H1 (cell line): ENCODE measurements around the gene ZNF814. TPM values are rescaled to one million over a fixed set of nuclear protein-coding genes. Genes with fewer than 3 reads are reported as not detected.

ENCODE experiments used
- CBX5 ChIP-seq: fragments of 300-800, 300-1000 bp; sonication (generic); IDR thresholded peaks from 2 replicates; pipeline ENCODE4 v1.7.1; 2016; ENCODE audit warnings: antibody characterized with exemption, low read length, low read depth
- CTBP2 ChIP-seq: IDR thresholded peaks from 2 replicates; pipeline ENCODE4 v1.7.0; 2011; ENCODE audit warnings: borderline replicate concordance, mild to moderate bottlenecking, moderate library complexity, mixed read lengths, low read length; ENCODE audit not compliant: insufficient read depth, insufficient read length
- E2F6 ChIP-seq: IDR thresholded peaks from 2 replicates; pipeline ENCODE4 v1.6.1; 2012; ENCODE audit warnings: inconsistent platforms
- EGR1 ChIP-seq: IDR thresholded peaks from 2 replicates; pipeline ENCODE4 v1.6.1; 2011; ENCODE audit warnings: low read depth, low read length, borderline replicate concordance
- EZH2 ChIP-seq: fragments of 200-600 bp; sonication (generic); IDR thresholded peaks from 2 replicates; pipeline ENCODE4 v1.7.1; 2012; ENCODE audit warnings: low read depth, mild to moderate bottlenecking, moderate library complexity, low read length, inconsistent platforms; ENCODE audit not compliant: severe bottlenecking
- HDAC2 ChIP-seq, 2 experiments: fragments of 300-600 bp in 1 of 2; sonication (generic) in 1 of 2; IDR thresholded peaks; 2 replicates each; pipeline ENCODE4 v1.6.1; 2011 to 2012; ENCODE audit warnings: low read depth in 2 of 2, low read length in 2 of 2, mild to moderate bottlenecking in 2 of 2, moderate library complexity in 2 of 2, borderline replicate concordance in 1 of 2, inconsistent platforms in 1 of 2
- JUND ChIP-seq: IDR thresholded peaks from 2 replicates; pipeline ENCODE4 v1.6.1; 2011; ENCODE audit warnings: mild to moderate bottlenecking, improper control_type of control experiment, low read length
- NRF1 ChIP-seq: IDR thresholded peaks from 2 replicates; pipeline ENCODE4 v1.6.1; 2011; ENCODE audit warnings: mild to moderate bottlenecking, low read depth, low read length, improper control_type of control experiment
- POLR2AphosphoS5 ChIP-seq: IDR thresholded peaks from 2 replicates; pipeline ENCODE4 v1.6.1; 2011; ENCODE audit warnings: low read depth, low read length
- RAD21 ChIP-seq, 2 experiments: IDR thresholded peaks in 1 of 2; conservative IDR thresholded peaks in 1 of 2; 2 replicates each; pipeline ENCODE4 v1.6.1; 2011; ENCODE audit warnings: low read depth in 2 of 2, low read length in 2 of 2, improper control_type of control experiment in 1 of 2, inconsistent platforms in 1 of 2, mild to moderate bottlenecking in 1 of 2, moderate library complexity in 1 of 2
- RNF2 ChIP-seq: fragments of 200-900, 300-1000 bp; sonication (generic); IDR thresholded peaks from 2 replicates; pipeline ENCODE4 v1.7.1; 2016; ENCODE audit warnings: borderline replicate concordance, low read depth, mild to moderate bottlenecking, antibody characterized with exemption, low read length; ENCODE audit not compliant: poor library complexity, severe bottlenecking; ENCODE audit errors: missing control alignments
- SAP30 ChIP-seq: fragments of 300-600 bp; sonication (generic); IDR thresholded peaks from 2 replicates; pipeline ENCODE4 v1.7.1; 2012; ENCODE audit warnings: low read length, moderate library complexity, mild to moderate bottlenecking, inconsistent platforms; ENCODE audit not compliant: insufficient read depth, insufficient replicate concordance
- SP2 ChIP-seq: IDR thresholded peaks from 2 replicates; pipeline ENCODE4 v1.6.1; 2012; ENCODE audit warnings: mild to moderate bottlenecking, low read length, inconsistent platforms
- SP4 ChIP-seq: IDR thresholded peaks from 2 replicates; pipeline ENCODE4 v1.6.1; 2012; ENCODE audit warnings: low read length, inconsistent platforms
- TBP ChIP-seq: IDR thresholded peaks from 2 replicates; pipeline ENCODE4 v1.6.1; 2011; ENCODE audit warnings: low read depth, low read length, improper control_type of control experiment
- USF2 ChIP-seq: IDR thresholded peaks from 2 replicates; pipeline ENCODE4 v1.6.1; 2011; ENCODE audit warnings: low read length, improper control_type of control experiment
- YY1 ChIP-seq: IDR thresholded peaks from 2 replicates; pipeline ENCODE4 v1.6.1; 2011; ENCODE audit warnings: low read depth, mild to moderate bottlenecking, low read length
- polyA plus RNA-seq, 7 experiments: library from polyadenylated mRNA; depleted of rRNA in 3 of 7; stranded (reverse) in 5 of 7; unstranded in 2 of 7; fragments of >200 nt in 5 of 7; fragments of 200-250 nt in 2 of 7; gene quantifications; 1 replicate in 5 of 7; 2 replicates in 1 of 7; 4 replicates in 1 of 7; pipeline versions ENCODE4 v1.2.1 to v1.2.3, GENCODE V29; 2011 to 2013; ENCODE audit warnings: missing spikeins in 2 of 7, mixed read lengths in 2 of 7
- total RNA-seq: library from RNA; stranded (reverse); fragmentation: NEBNext Ultra II Directional; extraction: Animal tissue kit (Norgen Biotek cat#: 25700); gene quantifications from 2 replicates; pipeline ENCODE4 v1.2.1, GENCODE V29; 2021
- TF ChIP-seq, protein P1 (sequence below), 3 experiments: IDR thresholded peaks; 1 replicate in 2 of 3; 2 replicates in 1 of 3; pipeline versions ENCODE4 v1.5.1 to v1.6.1; 2011; ENCODE audit warnings: low read length in 3 of 3, mild to moderate bottlenecking in 3 of 3, inconsistent platforms in 2 of 3, low read depth in 1 of 3, moderate library complexity in 1 of 3; ENCODE audit not compliant: insufficient read depth in 1 of 3; ENCODE audit errors: control extremely low read depth in 1 of 3

The ZNF814 gene
- total and polyA plus RNA-seq, 2 of the 8 experiments (the other 6 are each of a cell fraction or from before 2014, with no cell fraction given): 90.9 to 99.6 TPM

GRCh38 chr19:57819475-57820148 is 69.2 kb downstream of the ZNF814 start (continued):
- TF ChIP-seq, protein P1, sequence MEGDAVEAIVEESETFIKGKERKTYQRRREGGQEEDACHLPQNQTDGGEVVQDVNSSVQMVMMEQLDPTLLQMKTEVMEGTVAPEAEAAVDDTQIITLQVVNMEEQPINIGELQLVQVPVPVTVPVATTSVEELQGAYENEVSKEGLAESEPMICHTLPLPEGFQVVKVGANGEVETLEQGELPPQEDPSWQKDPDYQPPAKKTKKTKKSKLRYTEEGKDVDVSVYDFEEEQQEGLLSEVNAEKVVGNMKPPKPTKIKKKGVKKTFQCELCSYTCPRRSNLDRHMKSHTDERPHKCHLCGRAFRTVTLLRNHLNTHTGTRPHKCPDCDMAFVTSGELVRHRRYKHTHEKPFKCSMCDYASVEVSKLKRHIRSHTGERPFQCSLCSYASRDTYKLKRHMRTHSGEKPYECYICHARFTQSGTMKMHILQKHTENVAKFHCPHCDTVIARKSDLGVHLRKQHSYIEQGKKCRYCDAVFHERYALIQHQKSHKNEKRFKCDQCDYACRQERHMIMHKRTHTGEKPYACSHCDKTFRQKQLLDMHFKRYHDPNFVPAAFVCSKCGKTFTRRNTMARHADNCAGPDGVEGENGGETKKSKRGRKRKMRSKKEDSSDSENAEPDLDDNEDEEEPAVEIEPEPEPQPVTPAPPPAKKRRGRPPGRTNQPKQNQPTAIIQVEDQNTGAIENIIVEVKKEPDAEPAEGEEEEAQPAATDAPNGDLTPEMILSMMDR (IDR thresholded peaks at IDR 0.05; ENCODE audit: control extremely low read depth in 1 of 3, insufficient read depth in 1 of 3, low read depth in 1 of 3, low read length in 3 of 3): 0 out of 4 replicates have a peak, but pooled peaks of 1 of the 3 experiments have one; percentile 1
- TF ChIP-seq E2F6 (no peak), SP4 (no peak), SP2 (peak; percentile 38; the same call in 1 of the 2 replicates), HDAC2 (IDR thresholded peaks at IDR 0.05; ENCODE audit: borderline replicate concordance in 1 of 2, low read depth in 2 of 2, low read length in 2 of 2) (peak in 1 of 2 experiments; percentile 26; a peak in 1 of 4 replicates), USF2 (no peak), RNF2 (no peak), CTBP2 (no peak), YY1 (no peak; the same call in 1 of the 2 replicates), POLR2AphosphoS5 (peak; percentile 85), RAD21 (IDR thresholded peaks at IDR 0.05 in 1 of 2, conservative IDR thresholded peaks at IDR 0.05 in 1 of 2; ENCODE audit: low read depth in 2 of 2, low read length in 2 of 2) (no peak), SAP30 (no peak), NRF1 (no peak), CBX5 (no peak), EGR1 (no peak), TBP (peak; percentile 97), EZH2 (no peak), JUND (0 out of 2 replicates have a peak, but pooled peaks have one; percentile 15)
